Hindlimb muscle (tissue), 1 donor: ENCODE results near the gene KCNS1. TPM values are rescaled to one million over a fixed set of nuclear protein-coding genes. Genes with fewer than 3 reads are reported as not detected.
A peak's percentile ranks its signal among the peaks of the same experiment; 100 is the strongest.

Source experiments
- DNase-seq: peaks from one replicate; pipeline ENCODE4 v3.0.0-alpha.2; 2013
- polyA plus RNA-seq: library from polyadenylated mRNA; unstranded; fragments of 120-200 nt; gene quantifications from one replicate; pipeline ENCODE4 v1.2.1, GENCODE V29; 2013; ENCODE audit not compliant: insufficient read length

Gene KCNS1
- polyA plus RNA-seq, 1 donor = 0.04 TPM

DNA sequence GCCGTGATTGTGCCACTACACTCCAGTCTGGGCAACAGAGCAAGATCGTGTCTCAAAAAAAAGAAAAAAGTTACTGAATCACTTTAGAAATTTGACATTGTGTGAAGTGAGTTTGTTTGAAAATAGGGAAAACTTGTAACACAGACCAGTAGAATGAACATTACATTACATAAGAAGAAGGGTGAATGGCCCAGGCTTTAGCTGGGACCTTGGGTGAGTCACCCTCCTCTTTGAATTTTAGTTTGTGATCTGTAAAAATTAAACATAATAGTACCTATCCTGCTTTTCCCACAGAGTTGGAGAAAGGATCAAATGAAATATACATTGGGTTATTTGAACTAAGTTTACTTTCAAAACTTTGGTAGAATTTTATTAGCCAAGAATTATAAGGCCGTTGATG, 56.3 kb downstream of the KCNS1 start:
- no peak for DNase-seq

DNA sequence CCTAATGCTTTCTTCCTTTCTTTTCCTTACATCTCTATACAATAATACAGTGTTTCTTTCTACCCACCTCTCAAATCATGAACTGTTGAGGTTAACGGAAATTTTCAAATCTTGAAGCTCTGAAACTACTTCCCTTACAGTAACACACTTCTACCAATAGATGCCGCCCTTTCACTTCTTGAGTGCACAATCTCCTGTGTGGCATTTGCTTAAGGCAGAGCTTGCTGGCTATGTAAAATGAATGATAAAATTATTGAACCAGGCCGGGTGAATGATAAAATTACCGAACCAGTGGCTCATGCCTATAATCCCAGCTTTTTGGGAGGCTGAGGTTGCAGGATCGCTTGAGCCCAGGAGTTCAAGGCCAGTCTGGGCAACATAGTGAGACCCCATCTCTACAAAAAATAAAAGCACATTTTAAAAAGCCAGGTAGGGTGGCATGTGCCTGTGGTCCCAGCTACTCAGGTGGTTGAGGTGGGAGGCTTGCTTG, 56.8 kb downstream of the KCNS1 start:
- peak; percentile 51 for DNase-seq

DNA sequence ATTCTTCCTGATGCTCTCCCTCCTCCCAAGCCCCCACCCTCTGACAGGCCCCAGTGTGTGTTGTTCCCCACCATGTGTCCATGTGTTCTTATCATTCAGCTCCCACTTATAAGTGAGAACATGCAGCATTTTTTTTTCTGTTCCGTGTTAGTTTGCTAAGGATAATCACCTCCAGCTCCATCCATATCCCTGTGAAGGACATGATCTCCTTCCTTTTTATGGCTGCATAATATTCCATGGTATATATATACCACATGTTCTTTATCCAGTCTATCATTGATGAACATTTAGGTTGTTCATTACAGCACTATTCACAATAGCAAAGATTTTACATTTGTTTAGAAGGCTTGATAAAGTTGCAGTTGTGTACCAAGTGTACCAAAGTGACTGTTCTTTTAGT, 57.9 kb downstream of the KCNS1 start:
- no peak for DNase-seq

Other genes with a start within 250 kb of the KCNS1 start
- gene YWHAB, start 215.4 kb downstream of the KCNS1 start, polyA plus RNA-seq = 104 TPM
- 17.6 TPM for gene PABPC1L, start 191.1 kb downstream of the KCNS1 start, polyA plus RNA-seq
- gene TOMM34, start 140.7 kb downstream of the KCNS1 start, polyA plus RNA-seq = 14.0 TPM
- gene STK4, start 134.6 kb downstream of the KCNS1 start, polyA plus RNA-seq = 9.2 TPM
- gene WFDC5, start 14.0 kb upstream of the KCNS1 start, polyA plus RNA-seq = not detected
- gene WFDC12, start 23.3 kb upstream of the KCNS1 start, polyA plus RNA-seq = not detected
- gene PI3, start 73.8 kb upstream of the KCNS1 start, polyA plus RNA-seq = not detected
- not detected for gene SEMG1, start 105.9 kb upstream of the KCNS1 start, polyA plus RNA-seq
- not detected for gene SEMG2, start 120.2 kb upstream of the KCNS1 start, polyA plus RNA-seq
- gene SLPI, start 153.4 kb upstream of the KCNS1 start, polyA plus RNA-seq = not detected
- not detected for gene RBPJL, start 205.7 kb upstream of the KCNS1 start, polyA plus RNA-seq
- gene MATN4, start 207.2 kb upstream of the KCNS1 start, polyA plus RNA-seq = 0.45 TPM
- gene SDC4, start 247.3 kb upstream of the KCNS1 start, polyA plus RNA-seq = 7.2 TPM